HepG2 (cell line): Measurements from ENCODE around the gene AZU1. TPM values are rescaled to one million over a fixed set of nuclear protein-coding genes. Genes with fewer than 3 reads are reported as not detected.

Experiments
- AHR ChIP-seq: IDR thresholded peaks from 2 replicates; pipeline ENCODE4 v1.6.1; 2018; ENCODE audit warnings: missing genetic modification reagents, missing compliant biosample characterization
- ATF3 ChIP-seq: sonication (generic); formaldehyde crosslinking; IDR thresholded peaks from 2 replicates; pipeline ENCODE4 v1.4.0; 2020; ENCODE audit warnings: missing genetic modification reagents
- KDM2A ChIP-seq: sonication (generic); formaldehyde crosslinking; IDR thresholded peaks from 2 replicates; pipeline ENCODE4 v1.4.0; 2020; ENCODE audit warnings: low read depth, missing genetic modification reagents, borderline replicate concordance
- LRRFIP1 ChIP-seq: sonication (generic); formaldehyde crosslinking; conservative IDR thresholded peaks from 2 replicates; pipeline ENCODE4 v1.4.0; 2020; ENCODE audit warnings: missing genetic modification reagents
- PRDM15 ChIP-seq: sonication (generic); formaldehyde crosslinking; IDR thresholded peaks from 2 replicates; pipeline ENCODE4 v1.4.0; 2020; ENCODE audit warnings: missing genetic modification reagents
- RFXAP ChIP-seq: sonication (generic); formaldehyde crosslinking; IDR thresholded peaks from 2 replicates; pipeline ENCODE4 v1.4.0; 2020; ENCODE audit warnings: missing genetic modification reagents, borderline replicate concordance
- SP2 ChIP-seq: sonication (generic); formaldehyde crosslinking; IDR thresholded peaks from 2 replicates; pipeline ENCODE4 v1.5.1; 2020; ENCODE audit warnings: mild to moderate bottlenecking, missing genetic modification reagents
- THAP9 ChIP-seq: sonication (generic); formaldehyde crosslinking; IDR thresholded peaks from 2 replicates; pipeline ENCODE4; 2020; ENCODE audit warnings: missing genetic modification reagents, mild to moderate bottlenecking, borderline replicate concordance
- TMF1 ChIP-seq: sonication (generic); formaldehyde crosslinking; IDR thresholded peaks from 2 replicates; pipeline ENCODE4 v1.8.1; 2022; ENCODE audit warnings: low read depth, missing genetic modification reagents
- UBTF ChIP-seq: sonication (generic); formaldehyde crosslinking; IDR thresholded peaks from 2 replicates; pipeline ENCODE4 v1.4.0; 2020; ENCODE audit warnings: mild to moderate bottlenecking, missing genetic modification reagents
- ZFP90 ChIP-seq: sonication (generic); formaldehyde crosslinking; IDR thresholded peaks from 2 replicates; pipeline ENCODE4 v1.8.0; 2022; ENCODE audit warnings: missing genetic modification reagents, mild to moderate bottlenecking, inconsistent platforms, borderline replicate concordance
- ZNF597 ChIP-seq: sonication (generic); formaldehyde crosslinking; IDR thresholded peaks from 2 replicates; pipeline ENCODE4 v1.5.0; 2020; ENCODE audit warnings: missing genetic modification reagents
- ZNF678 ChIP-seq: sonication (generic); formaldehyde crosslinking; IDR thresholded peaks from 2 replicates; pipeline ENCODE4 v1.4.0; 2020; ENCODE audit warnings: mild to moderate bottlenecking, missing genetic modification reagents
- ZNF737 ChIP-seq: sonication (generic); formaldehyde crosslinking; IDR thresholded peaks from 2 replicates; pipeline ENCODE4 v1.5.0; 2020; ENCODE audit warnings: missing genetic modification reagents, mild to moderate bottlenecking, borderline replicate concordance
- polyA plus RNA-seq, 8 experiments: library from polyadenylated mRNA; depleted of rRNA in 3 of 8; stranded (reverse) in 7 of 8; unstranded in 1 of 8; fragments of >200 nt; fragmentation: Illumina TruSeq in 4 of 8; extraction: Trizol in 4 of 8; gene quantifications; 2 replicates each; pipeline versions ENCODE4 v1.2.1 to v1.2.3, GENCODE V29; 2011 to 2016; ENCODE audit warnings: low read depth in 4 of 8, missing spikeins in 1 of 8, mixed read lengths in 1 of 8; ENCODE audit not compliant: insufficient read depth in 1 of 8
- total RNA-seq, 5 experiments: library from RNA; depleted of rRNA; stranded (reverse); fragments of >200 nt; fragmentation: Illumina TruSeq; extraction: Trizol; gene quantifications; 2 replicates each; pipeline ENCODE4 v1.2.3, GENCODE V29; 2016; ENCODE audit warnings: low read depth in 1 of 5

Gene AZU1
- total and polyA plus RNA-seq, 2 of the 13 experiments (the other 11 are each of a cell fraction or from before 2014, with no cell fraction given) = not detected

- TF ChIP-seq LRRFIP1 (CRISPR knock-in tag) (no peak), ZFP90 (CRISPR knock-in tag) (no peak), AHR (no peak), THAP9 (peak; percentile 7; the same call in 1 of the 2 replicates), SP2 (no peak), KDM2A (CRISPR knock-in tag) (no peak), RFXAP (CRISPR knock-in tag) (no peak; the same call in 1 of the 2 replicates), ATF3 (0 out of 2 replicates have a peak, but pooled peaks have one; percentile 6), ZNF737 (CRISPR knock-in tag) (no peak), UBTF (peak; percentile 83), PRDM15 (CRISPR knock-in tag) (no peak), ZNF597 (CRISPR knock-in tag) (no peak), TMF1 (no peak), ZNF678 (CRISPR knock-in tag) (no peak)
Measured at GRCh38 chr19:788983-789700, 38.5 kb upstream of the AZU1 start (continued).
